Ishikawa (cell line): ENCODE measurements around the gene NUP107.

ENCODE experiments used
- CEBPB ChIP-seq: IDR thresholded peaks from 2 replicates; pipeline ENCODE4 v1.6.1; 2012
- CREB1 ChIP-seq: IDR thresholded peaks from 2 replicates; pipeline ENCODE4 v1.6.1; 2012; ENCODE audit warnings: low read depth
- EGR1 ChIP-seq: IDR thresholded peaks from 2 replicates; pipeline ENCODE4 v1.6.1; 2012
- EP300 ChIP-seq: IDR thresholded peaks from 2 replicates; pipeline ENCODE4 v1.6.1; 2012; ENCODE audit warnings: borderline replicate concordance
- FOXM1 ChIP-seq: IDR thresholded peaks from 2 replicates; pipeline ENCODE4 v1.6.1; 2012; ENCODE audit warnings: low read depth, borderline replicate concordance
- NFIC ChIP-seq: IDR thresholded peaks from 2 replicates; pipeline ENCODE4 v1.6.1; 2012
- RAD21 ChIP-seq: IDR thresholded peaks from 2 replicates; pipeline ENCODE4 v1.6.1; 2012; ENCODE audit warnings: low read depth
- TAF1 ChIP-seq: IDR thresholded peaks from 2 replicates; pipeline ENCODE4 v1.6.1; 2012; ENCODE audit warnings: low read depth, mild to moderate bottlenecking
- TCF12 ChIP-seq: IDR thresholded peaks from 2 replicates; pipeline ENCODE4 v1.6.1; 2012; ENCODE audit warnings: low read depth
- TEAD4 ChIP-seq: IDR thresholded peaks from 2 replicates; pipeline ENCODE4 v1.6.1; 2012
- YY1 ChIP-seq: IDR thresholded peaks from 2 replicates; pipeline ENCODE4 v1.6.1; 2012; ENCODE audit warnings: low read depth
- ZBTB7A ChIP-seq: IDR thresholded peaks from 2 replicates; pipeline ENCODE4 v1.6.1; 2012; ENCODE audit warnings: low read depth
- TF ChIP-seq, protein P1 (sequence below): IDR thresholded peaks from 2 replicates; pipeline ENCODE4 v1.6.1; 2012
- TF ChIP-seq, protein P2 (sequence below): IDR thresholded peaks from 2 replicates; pipeline ENCODE4 v1.6.1; 2012
- TF ChIP-seq, protein P3 (sequence below): IDR thresholded peaks from 2 replicates; pipeline ENCODE4 v1.6.1; 2012; ENCODE audit warnings: low read depth, mild to moderate bottlenecking

The NUP107 gene

GRCh38 chr12:68761901-68762630 is 75.3 kb downstream of the NUP107 start:
- TF ChIP-seq YY1 (no peak), RAD21 (no peak), EGR1 (no peak), CEBPB (no peak), EP300 (no peak), TAF1 (no peak), FOXM1 (no peak), TEAD4 (no peak), TCF12 (no peak), CREB1 (no peak), ZBTB7A (no peak), NFIC (no peak)
- TF ChIP-seq, protein P1, sequence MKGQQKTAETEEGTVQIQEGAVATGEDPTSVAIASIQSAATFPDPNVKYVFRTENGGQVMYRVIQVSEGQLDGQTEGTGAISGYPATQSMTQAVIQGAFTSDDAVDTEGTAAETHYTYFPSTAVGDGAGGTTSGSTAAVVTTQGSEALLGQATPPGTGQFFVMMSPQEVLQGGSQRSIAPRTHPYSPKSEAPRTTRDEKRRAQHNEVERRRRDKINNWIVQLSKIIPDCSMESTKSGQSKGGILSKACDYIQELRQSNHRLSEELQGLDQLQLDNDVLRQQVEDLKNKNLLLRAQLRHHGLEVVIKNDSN, result no peak
- TF ChIP-seq, protein P2, sequence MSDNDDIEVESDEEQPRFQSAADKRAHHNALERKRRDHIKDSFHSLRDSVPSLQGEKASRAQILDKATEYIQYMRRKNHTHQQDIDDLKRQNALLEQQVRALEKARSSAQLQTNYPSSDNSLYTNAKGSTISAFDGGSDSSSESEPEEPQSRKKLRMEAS, result no peak
- TF ChIP-seq, protein P3, sequence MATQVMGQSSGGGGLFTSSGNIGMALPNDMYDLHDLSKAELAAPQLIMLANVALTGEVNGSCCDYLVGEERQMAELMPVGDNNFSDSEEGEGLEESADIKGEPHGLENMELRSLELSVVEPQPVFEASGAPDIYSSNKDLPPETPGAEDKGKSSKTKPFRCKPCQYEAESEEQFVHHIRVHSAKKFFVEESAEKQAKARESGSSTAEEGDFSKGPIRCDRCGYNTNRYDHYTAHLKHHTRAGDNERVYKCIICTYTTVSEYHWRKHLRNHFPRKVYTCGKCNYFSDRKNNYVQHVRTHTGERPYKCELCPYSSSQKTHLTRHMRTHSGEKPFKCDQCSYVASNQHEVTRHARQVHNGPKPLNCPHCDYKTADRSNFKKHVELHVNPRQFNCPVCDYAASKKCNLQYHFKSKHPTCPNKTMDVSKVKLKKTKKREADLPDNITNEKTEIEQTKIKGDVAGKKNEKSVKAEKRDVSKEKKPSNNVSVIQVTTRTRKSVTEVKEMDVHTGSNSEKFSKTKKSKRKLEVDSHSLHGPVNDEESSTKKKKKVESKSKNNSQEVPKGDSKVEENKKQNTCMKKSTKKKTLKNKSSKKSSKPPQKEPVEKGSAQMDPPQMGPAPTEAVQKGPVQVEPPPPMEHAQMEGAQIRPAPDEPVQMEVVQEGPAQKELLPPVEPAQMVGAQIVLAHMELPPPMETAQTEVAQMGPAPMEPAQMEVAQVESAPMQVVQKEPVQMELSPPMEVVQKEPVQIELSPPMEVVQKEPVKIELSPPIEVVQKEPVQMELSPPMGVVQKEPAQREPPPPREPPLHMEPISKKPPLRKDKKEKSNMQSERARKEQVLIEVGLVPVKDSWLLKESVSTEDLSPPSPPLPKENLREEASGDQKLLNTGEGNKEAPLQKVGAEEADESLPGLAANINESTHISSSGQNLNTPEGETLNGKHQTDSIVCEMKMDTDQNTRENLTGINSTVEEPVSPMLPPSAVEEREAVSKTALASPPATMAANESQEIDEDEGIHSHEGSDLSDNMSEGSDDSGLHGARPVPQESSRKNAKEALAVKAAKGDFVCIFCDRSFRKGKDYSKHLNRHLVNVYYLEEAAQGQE, result no peak

DNA sequence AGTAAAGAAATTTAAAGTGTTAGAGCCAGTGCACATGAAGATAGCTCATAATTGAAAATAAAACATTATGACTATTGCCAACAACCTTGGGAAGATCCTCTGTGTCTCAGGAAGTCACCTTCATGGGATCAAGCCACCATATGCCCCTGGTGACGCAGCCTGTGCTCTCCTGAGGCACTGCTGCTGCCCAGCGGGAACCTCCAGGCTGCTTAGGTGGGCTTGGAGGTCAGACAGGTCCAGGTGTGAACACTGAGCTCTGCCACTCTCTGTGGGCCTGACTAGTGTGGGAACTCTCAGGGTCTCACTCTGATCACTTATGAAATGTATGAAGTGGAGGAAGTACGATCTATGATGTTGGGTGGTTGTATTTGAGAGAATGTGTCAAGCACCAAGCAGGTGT is 75.9 kb downstream of the NUP107 start:
- TF ChIP-seq ZBTB7A, result no peak
- TF ChIP-seq YY1, result no peak
- no peak for TF ChIP-seq TEAD4
- no peak for TF ChIP-seq EGR1
- TF ChIP-seq, protein P3, result no peak

GRCh38 chr12:68765696-68766095 is 78.9 kb downstream of the NUP107 start:
- TF ChIP-seq TAF1 (no peak), CEBPB (no peak), YY1 (no peak), EP300 (no peak)

GRCh38 chr12:68766646-68767045 is 79.9 kb downstream of the NUP107 start:
- TF ChIP-seq, protein P3, result no peak; the same call in 1 of the 2 replicates
- TF ChIP-seq TEAD4 (no peak), YY1 (no peak), TAF1 (no peak), CEBPB (no peak), TCF12 (no peak), EGR1 (no peak), RAD21 (no peak), ZBTB7A (no peak), FOXM1 (no peak)
- TF ChIP-seq, protein P1, result no peak
- TF ChIP-seq, protein P2, result no peak

- TF ChIP-seq, protein P1, result no peak
- TF ChIP-seq TAF1 (no peak), YY1 (no peak), TCF12 (no peak), CEBPB (no peak), RAD21 (no peak), ZBTB7A (no peak), CREB1 (no peak), TEAD4 (no peak)
- TF ChIP-seq, protein P2, result no peak
Observed at GRCh38 chr12:68767191-68767590, 80.4 kb downstream of the NUP107 start.
